ENCODE measurements around the gene BCR. TPM values are rescaled to one million over a fixed set of nuclear protein-coding genes. Genes with fewer than 3 reads are reported as not detected.
"Not testable (repeated sequence)": the region's sequence is repeated elsewhere in the genome, so short reads cannot be mapped to it uniquely, and the experiment has no call there.

Gene BCR
- total and polyA plus RNA-seq, 2 donors (not counting 1 experiment from before 2014, with no cell fraction given), result 30.2 to 46.4 TPM

DNA sequence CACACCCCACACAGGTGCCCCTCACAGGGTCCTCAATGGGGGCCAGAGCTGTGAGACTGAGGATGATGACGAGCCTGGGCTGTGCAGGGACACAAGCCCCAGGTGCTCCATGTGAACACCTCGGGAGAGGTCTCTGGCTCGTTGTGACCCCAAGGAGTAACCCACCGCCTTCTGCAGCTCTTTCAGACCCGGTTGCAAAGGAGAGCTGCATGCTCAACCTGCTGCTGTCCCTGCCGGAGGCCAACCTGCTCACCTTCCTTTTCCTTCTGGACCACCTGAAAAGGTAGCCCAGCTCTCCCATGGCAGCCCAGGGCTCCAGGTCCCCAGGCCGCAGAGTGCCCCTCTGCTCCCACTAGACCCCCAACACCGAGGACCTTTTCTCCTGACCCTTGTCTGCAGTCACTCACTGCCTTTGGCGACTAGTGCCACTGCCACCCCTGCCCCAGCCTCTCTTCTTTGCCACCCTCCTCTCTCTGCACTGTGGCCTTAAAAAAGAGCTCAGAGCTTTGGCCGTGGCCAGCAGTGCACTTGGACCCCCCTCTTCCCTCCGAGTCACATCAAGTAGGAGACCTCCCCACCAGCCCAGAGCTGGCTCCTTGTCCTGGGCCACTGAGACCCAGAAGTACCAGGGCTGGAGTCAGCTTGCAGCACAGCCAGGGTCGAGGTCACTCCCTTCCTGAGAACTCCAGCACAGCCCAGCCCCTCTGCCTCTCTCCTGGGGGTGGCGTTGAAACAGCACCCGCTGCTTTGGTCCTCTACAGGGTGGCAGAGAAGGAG, 133.7 kb downstream of the BCR start:
- Histone ChIP-seq H3K27me3 (replicated peaks in 1 of 4; ENCODE audit: control extremely low read depth in 1 of 4, control insufficient read depth in 3 of 4, insufficient read depth in 4 of 4, low read length in 3 of 4) (no peaks in the 10 kb centered on the region), H3K27ac (ENCODE audit: low read length in 2 of 2) (no peak overlapping the region), H3K36me3 (replicated peaks in 1 of 2; ENCODE audit: control extremely low read depth in 1 of 2, control insufficient read depth in 1 of 2, extremely low read depth in 1 of 2, insufficient read depth in 2 of 2, low read length in 1 of 2) (no peaks in the 10 kb centered on the region), H4K20me1 (ENCODE audit: control insufficient read depth, insufficient read depth, low read length, poor library complexity, severe bottlenecking) (no peaks in the 10 kb centered on the region), H3K9me3 (ENCODE audit: control extremely low read depth in 1 of 3, control insufficient read depth in 2 of 3, insufficient read depth in 1 of 3, low read length in 2 of 3) (no peaks in the 10 kb centered on the region), H3K79me2 (ENCODE audit: control insufficient read depth, insufficient read depth, low read length) (no peaks in the 10 kb centered on the region), H3K4me3 (ENCODE audit: control extremely low read depth in 1 of 5, extremely low read depth in 1 of 5, insufficient read depth in 1 of 5, low read depth in 2 of 5, low read length in 4 of 5) (no peak overlapping the region), H2AFZ (ENCODE audit: insufficient read depth, low read depth, low read length, poor library complexity, severe bottlenecking) (no peak overlapping the region), H3K4me1 (ENCODE audit: control insufficient read depth in 2 of 2, insufficient read depth in 2 of 2, low read length in 2 of 2) (no peaks in the 10 kb centered on the region), H3K4me2 (replicated peaks; ENCODE audit: low read depth, low read length, poor library complexity, severe bottlenecking) (no peak overlapping the region), H3K9ac (ENCODE audit: low read length) (no peak overlapping the region)
- POLR2A ChIA-PET, result no interaction called here
- 94% methylated on average over 14 of the region's 14 CpGs for WGBS (ENCODE audit: insufficient coverage)
- Mint-ChIP-seq H3K27ac (no peak overlapping the region), H3K4me1 (no peaks in the 10 kb centered on the region), H3K9me3 (ENCODE audit: insufficient read depth) (no peaks in the 10 kb centered on the region), H3K4me3 (no peak overlapping the region), H3K27me3 (no peaks in the 10 kb centered on the region)
- intact Hi-C loops (cut with micrococcal nuclease), result loop anchor here (2.0 kb wide), 1 partner anchor 73 kb away; no protein-coding TSS in a partner anchor
- no peak for ATAC-seq (ENCODE audit: low read depth)
- TF ChIP-seq EZH2 (IDR thresholded peaks at IDR 0.05; ENCODE audit: borderline replicate concordance, insufficient read depth, low read depth, low read length, poor library complexity, severe bottlenecking), result no peak
- TF ChIP-seq, protein P1, sequence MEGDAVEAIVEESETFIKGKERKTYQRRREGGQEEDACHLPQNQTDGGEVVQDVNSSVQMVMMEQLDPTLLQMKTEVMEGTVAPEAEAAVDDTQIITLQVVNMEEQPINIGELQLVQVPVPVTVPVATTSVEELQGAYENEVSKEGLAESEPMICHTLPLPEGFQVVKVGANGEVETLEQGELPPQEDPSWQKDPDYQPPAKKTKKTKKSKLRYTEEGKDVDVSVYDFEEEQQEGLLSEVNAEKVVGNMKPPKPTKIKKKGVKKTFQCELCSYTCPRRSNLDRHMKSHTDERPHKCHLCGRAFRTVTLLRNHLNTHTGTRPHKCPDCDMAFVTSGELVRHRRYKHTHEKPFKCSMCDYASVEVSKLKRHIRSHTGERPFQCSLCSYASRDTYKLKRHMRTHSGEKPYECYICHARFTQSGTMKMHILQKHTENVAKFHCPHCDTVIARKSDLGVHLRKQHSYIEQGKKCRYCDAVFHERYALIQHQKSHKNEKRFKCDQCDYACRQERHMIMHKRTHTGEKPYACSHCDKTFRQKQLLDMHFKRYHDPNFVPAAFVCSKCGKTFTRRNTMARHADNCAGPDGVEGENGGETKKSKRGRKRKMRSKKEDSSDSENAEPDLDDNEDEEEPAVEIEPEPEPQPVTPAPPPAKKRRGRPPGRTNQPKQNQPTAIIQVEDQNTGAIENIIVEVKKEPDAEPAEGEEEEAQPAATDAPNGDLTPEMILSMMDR (IDR thresholded peaks at IDR 0.05), result no peak
- DNase-seq, result no peak
- CTCF ChIA-PET, result interaction anchor here (0.5 to 1.3 kb wide), 5 partner anchors 32 to 279 kb away, joined by 3 to 6 read pairs (median 4); no protein-coding TSS in a partner anchor

- Mint-ChIP-seq H3K9me3 (ENCODE audit: insufficient read depth) (no peaks in the 10 kb centered on the region), H3K27me3 (no peaks in the 10 kb centered on the region), H3K4me3 (no peak overlapping the region), H3K4me1 (no peaks in the 10 kb centered on the region), H3K27ac (no peak overlapping the region)
- DNase-seq (peak; percentile 59), ATAC-seq (ENCODE audit: low read depth) (peak; percentile 43)
- Histone ChIP-seq H2AFZ (ENCODE audit: insufficient read depth, low read depth, low read length, poor library complexity, severe bottlenecking) (no peak overlapping the region), H3K9me3 (ENCODE audit: control extremely low read depth in 1 of 3, control insufficient read depth in 2 of 3, insufficient read depth in 1 of 3, low read length in 2 of 3) (no peaks in the 10 kb centered on the region), H3K79me2 (ENCODE audit: control insufficient read depth, insufficient read depth, low read length) (no peaks in the 10 kb centered on the region), H3K4me3 (ENCODE audit: control extremely low read depth in 1 of 5, extremely low read depth in 1 of 5, insufficient read depth in 1 of 5, low read depth in 2 of 5, low read length in 4 of 5) (no peak overlapping the region), H3K4me2 (replicated peaks; ENCODE audit: low read depth, low read length, poor library complexity, severe bottlenecking) (no peak overlapping the region), H3K4me1 (ENCODE audit: control insufficient read depth in 2 of 2, insufficient read depth in 2 of 2, low read length in 2 of 2) (no peaks in the 10 kb centered on the region), H3K27ac (ENCODE audit: low read length in 2 of 2) (no peak overlapping the region), H3K9ac (ENCODE audit: low read length) (no peak overlapping the region), H3K36me3 (replicated peaks in 1 of 2; ENCODE audit: control extremely low read depth in 1 of 2, control insufficient read depth in 1 of 2, extremely low read depth in 1 of 2, insufficient read depth in 2 of 2, low read length in 1 of 2) (no peaks in the 10 kb centered on the region), H3K27me3 (replicated peaks in 1 of 4; ENCODE audit: control extremely low read depth in 1 of 4, control insufficient read depth in 3 of 4, insufficient read depth in 4 of 4, low read length in 3 of 4) (no peaks in the 10 kb centered on the region), H4K20me1 (ENCODE audit: control insufficient read depth, insufficient read depth, low read length, poor library complexity, severe bottlenecking) (no peaks in the 10 kb centered on the region)
- no peak for TF ChIP-seq EZH2 (IDR thresholded peaks at IDR 0.05; ENCODE audit: borderline replicate concordance, insufficient read depth, low read depth, low read length, poor library complexity, severe bottlenecking)
- TF ChIP-seq, protein P1 (IDR thresholded peaks at IDR 0.05), result peak; percentile 41
- POLR2A ChIA-PET, result no interaction called here
- intact Hi-C loops (cut with micrococcal nuclease), result loop anchor here (2.0 kb wide), 1 partner anchor 71 kb away; no protein-coding TSS in a partner anchor
- WGBS (ENCODE audit: insufficient coverage), result 58% methylated on average over 13 of the region's 15 CpGs
- CTCF ChIA-PET, result interaction anchor here (1.2 kb wide), 1 partner anchor 70 kb away, joined by 6 read pairs; no protein-coding TSS in a partner anchor
Measured at GRCh38 chr22:23315341-23315917, 135.1 kb downstream of the BCR start.

DNA sequence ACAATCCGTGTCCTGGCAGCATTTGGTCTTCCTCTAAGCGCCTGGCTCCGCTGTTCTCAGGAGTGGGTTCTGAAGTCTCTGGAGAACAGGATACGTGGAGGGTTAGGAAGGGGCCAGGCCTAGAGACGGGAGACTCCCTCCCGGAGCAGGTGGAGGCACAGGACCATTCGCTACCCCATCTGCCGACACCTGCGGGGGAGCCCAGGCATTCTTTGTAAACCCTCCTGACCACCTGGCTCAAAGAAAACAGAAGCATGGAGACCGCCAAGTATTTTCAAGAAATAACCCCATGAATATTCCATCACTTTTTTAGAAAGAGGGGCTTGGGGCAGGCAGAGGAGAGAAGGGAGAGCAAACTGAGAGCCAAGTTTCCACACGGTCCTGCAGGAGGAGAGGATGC, 136.3 kb downstream of the BCR start:
- H3K4me1 Mint-ChIP-seq; H3K9ac ChIP-seq (ENCODE audit: low read length); H2AFZ ChIP-seq (ENCODE audit: insufficient read depth, low read depth, low read length, poor library complexity, severe bottlenecking); H3K27ac Mint-ChIP-seq; H3K9me3 Mint-ChIP-seq (ENCODE audit: insufficient read depth); H4K20me1 ChIP-seq (ENCODE audit: control insufficient read depth, insufficient read depth, low read length, poor library complexity, severe bottlenecking); CTCF ChIA-PET; H3K4me1 ChIP-seq (ENCODE audit: control insufficient read depth in 2 of 2, insufficient read depth in 2 of 2, low read length in 2 of 2); H3K4me3 ChIP-seq (ENCODE audit: control extremely low read depth in 1 of 5, extremely low read depth in 1 of 5, insufficient read depth in 1 of 5, low read depth in 2 of 5, low read length in 4 of 5); H3K27me3 Mint-ChIP-seq; H3K27me3 ChIP-seq (replicated peaks in 1 of 4; ENCODE audit: control extremely low read depth in 1 of 4, control insufficient read depth in 3 of 4, insufficient read depth in 4 of 4, low read length in 3 of 4); H3K4me3 Mint-ChIP-seq; intact Hi-C loops (cut with micrococcal nuclease); POLR2A ChIA-PET; ATAC-seq (ENCODE audit: low read depth); H3K9me3 ChIP-seq (ENCODE audit: control extremely low read depth in 1 of 3, control insufficient read depth in 2 of 3, insufficient read depth in 1 of 3, low read length in 2 of 3); H3K79me2 ChIP-seq (ENCODE audit: control insufficient read depth, insufficient read depth, low read length); H3K36me3 ChIP-seq (replicated peaks in 1 of 2; ENCODE audit: control extremely low read depth in 1 of 2, control insufficient read depth in 1 of 2, extremely low read depth in 1 of 2, insufficient read depth in 2 of 2, low read length in 1 of 2); DNase-seq; H3K4me2 ChIP-seq (replicated peaks; ENCODE audit: low read depth, low read length, poor library complexity, severe bottlenecking); H3K27ac ChIP-seq (ENCODE audit: low read length in 2 of 2): not testable (repeated sequence)
- WGBS (ENCODE audit: insufficient coverage), result no CpG with 5 or more reads among the region's 11 CpGs

Data from B cell (primary cell).